CD4-positive, alpha-beta memory T cell (primary cell): ENCODE data around the gene RBKS. TPM values are rescaled to one million over a fixed set of nuclear protein-coding genes. Genes with fewer than 3 reads are reported as not detected.

Experiments used
- CTCF ChIA-PET: fragments of 350-600 bp; sonication (Branson Sonifier 250); formaldehyde crosslinking; loops from one replicate; lab custom pipeline; 2021; ENCODE audit warnings: inconsistent platforms; ENCODE audit not compliant: partially characterized antibody; lab: Charles Lee
- POLR2A ChIA-PET: fragments of 350-600 bp; sonication (Branson Sonifier 250); formaldehyde crosslinking; loops from one replicate; lab custom pipeline; 2021; ENCODE audit not compliant: partially characterized antibody; lab: Charles Lee
- DNase-seq, 5 donors: peaks; one replicate each; pipeline versions ENCODE4 v3.0.0 to v3.0.0-alpha.2; 2020 to 2022; ENCODE audit warnings: mixed read lengths in 1 of 5
- H3K27ac ChIP-seq: one replicate; pipeline ENCODE4 v1.7.0; 2013; ENCODE audit warnings: low read depth, low read length
- H3K27me3 ChIP-seq: 2 replicates; pipeline ENCODE4 v1.7.0; 2013; ENCODE audit warnings: mild to moderate bottlenecking, low read length, moderate library complexity; ENCODE audit not compliant: insufficient read depth
- H3K36me3 ChIP-seq: 2 replicates; pipeline ENCODE4 v1.7.0; 2013; ENCODE audit warnings: mild to moderate bottlenecking, low read length, moderate library complexity; ENCODE audit not compliant: insufficient read depth
- H3K4me1 ChIP-seq: 2 replicates; pipeline ENCODE4 v1.7.0; 2013; ENCODE audit warnings: mild to moderate bottlenecking, low read length, moderate library complexity; ENCODE audit not compliant: insufficient read depth
- H3K4me3 ChIP-seq, 2 donors: one replicate each; pipeline ENCODE4 v1.7.0; 2013; ENCODE audit warnings: low read length in 2 of 2, mild to moderate bottlenecking in 1 of 2
- H3K9me3 ChIP-seq, 2 donors: one replicate each; pipeline ENCODE4 v1.7.0; 2013; ENCODE audit warnings: low read length in 2 of 2, control low read depth in 1 of 2; ENCODE audit not compliant: control insufficient read depth in 1 of 2
- H3K27ac Mint-ChIP-seq, 7 donors: one replicate each; pipeline ENCODE4 v1.8.0; 2020 to 2021; ENCODE audit warnings: mixed read lengths in 7 of 7, mild to moderate bottlenecking in 6 of 7, inconsistent platforms in 3 of 7, moderate library complexity in 3 of 7
- H3K27me3 Mint-ChIP-seq, 2 donors: one replicate each; pipeline ENCODE4 v1.8.0; 2020 to 2021; ENCODE audit warnings: mixed read lengths in 2 of 2
- H3K36me3 Mint-ChIP-seq, 2 donors: one replicate each; pipeline ENCODE4 v1.8.0; 2020 to 2021; ENCODE audit warnings: mixed read lengths in 2 of 2, inconsistent platforms in 1 of 2, mild to moderate bottlenecking in 1 of 2
- H3K4me1 Mint-ChIP-seq, 4 donors: one replicate each; pipeline ENCODE4 v1.8.0; 2020 to 2021; ENCODE audit warnings: mixed read lengths in 4 of 4, mild to moderate bottlenecking in 1 of 4
- H3K4me3 Mint-ChIP-seq, 8 donors: one replicate each; pipeline ENCODE4 v1.8.0; 2020 to 2021; ENCODE audit warnings: mixed read lengths in 8 of 8, mild to moderate bottlenecking in 7 of 8, moderate library complexity in 6 of 8, inconsistent platforms in 3 of 8
- H3K9me3 Mint-ChIP-seq, 8 donors: one replicate each; pipeline ENCODE4 v1.8.0; 2020 to 2021; ENCODE audit warnings: mixed read lengths in 8 of 8, mild to moderate bottlenecking in 5 of 8, inconsistent platforms in 3 of 8, moderate library complexity in 1 of 8
- intact Hi-C: fragments of 100-400 bp; cut with micrococcal nuclease; formaldehyde crosslinking; loops from one replicate; pipeline ENCODE4 v1.15.1; 2023
- polyA plus RNA-seq, 2 donors: library from polyadenylated mRNA; unstranded; fragments of 300-500 nt; fragmentation: Illumina TruSeq; gene quantifications; one replicate each; pipeline ENCODE4 v1.2.3, GENCODE V29; 2021
- total RNA-seq, 2 experiments: library from RNA; stranded (reverse); gene quantifications; one replicate each; pipeline ENCODE4 v1.2.3, GENCODE V29; 2021

The RBKS gene
- total and polyA plus RNA-seq, 4 experiments from 2014 or later = 1.2 to 5.9 (median 2.1) TPM

DNA sequence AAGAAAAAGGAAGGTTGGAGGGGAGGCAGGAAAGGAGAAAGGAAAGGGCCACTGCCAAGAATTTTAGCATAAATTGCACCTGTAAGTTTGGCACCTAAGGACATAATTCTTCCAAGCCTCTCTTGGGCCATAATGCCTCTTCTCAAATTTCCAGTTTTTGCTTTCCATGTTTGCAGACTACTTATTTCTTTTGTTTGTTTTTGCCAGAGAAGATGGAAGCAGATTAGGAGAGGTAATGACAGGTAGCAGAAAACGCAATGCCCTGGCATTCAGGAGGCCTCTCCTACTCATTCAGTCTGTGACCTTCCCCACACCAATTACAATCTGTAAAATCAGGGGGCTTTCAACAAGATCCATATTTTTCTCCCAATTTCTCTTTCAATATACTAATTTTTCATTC is 61.9 kb downstream of the RBKS start:
- Histone ChIP-seq H3K36me3 (no peaks in the 10 kb centered on the region), H3K4me3 (no peak overlapping the region), H3K4me1 (no peaks in the 10 kb centered on the region), H3K27me3 (no peaks in the 10 kb centered on the region), H3K27ac (no peak overlapping the region), H3K9me3 (peaks cover 0 to 4% of the 10 kb centered on the region in 2 donors)
- Mint-ChIP-seq H3K27me3 (peaks cover 0 to 1% of the 10 kb centered on the region in 2 donors), H3K4me1 (no peaks in the 10 kb centered on the region), H3K27ac (no peak overlapping the region), H3K4me3 (no peak overlapping the region), H3K36me3 (peaks cover 14 to 42% of the 10 kb centered on the region in 2 donors), H3K9me3 (peaks cover 4 to 14% (median 12%) of the 10 kb centered on the region in 8 donors)
- intact Hi-C loops = no loop called here
- CTCF ChIA-PET = no interaction called here
- DNase-seq = no peak
- POLR2A ChIA-PET = no interaction called here

DNA sequence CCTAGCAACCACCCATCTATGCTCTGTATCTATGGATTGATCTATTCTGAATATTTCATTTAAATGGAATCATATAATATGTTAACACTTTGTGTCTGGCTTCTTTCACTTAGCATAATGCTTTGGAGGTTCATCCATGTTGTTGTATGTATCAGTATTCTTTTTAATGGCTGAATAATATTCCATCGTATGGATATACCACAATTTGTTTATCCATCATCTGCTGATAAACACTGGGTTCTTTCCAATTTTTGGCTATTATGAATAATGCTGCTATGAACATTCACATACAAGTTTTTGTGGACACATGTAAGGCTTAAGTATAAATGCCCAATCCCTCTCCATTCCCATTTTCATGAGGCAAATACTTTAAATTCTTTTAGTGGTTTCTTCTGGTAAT is 65.8 kb downstream of the RBKS start:
- H3K9me3 Mint-ChIP-seq = peaks cover 4 to 17% (median 8%) of the 10 kb centered on the region in 8 donors
- peaks cover 0 to 4% of the 10 kb centered on the region in 2 donors for H3K9me3 ChIP-seq
- no peaks in the 10 kb centered on the region for H3K4me1 ChIP-seq
- no peak overlapping the region for H3K4me3 Mint-ChIP-seq
- no peak overlapping the region for H3K27ac ChIP-seq
- peaks cover 4 to 15% of the 10 kb centered on the region in 2 donors for H3K36me3 Mint-ChIP-seq
- H3K27me3 Mint-ChIP-seq = no peaks in the 10 kb centered on the region
- H3K27ac Mint-ChIP-seq = no peak overlapping the region
- CTCF ChIA-PET = no interaction called here
- POLR2A ChIA-PET = no interaction called here
- no peaks in the 10 kb centered on the region for H3K36me3 ChIP-seq
- intact Hi-C loops = no loop called here
- no peaks in the 10 kb centered on the region for H3K27me3 ChIP-seq
- no peak for DNase-seq
- H3K4me1 Mint-ChIP-seq = no peaks in the 10 kb centered on the region
- H3K4me3 ChIP-seq = no peak overlapping the region

DNA sequence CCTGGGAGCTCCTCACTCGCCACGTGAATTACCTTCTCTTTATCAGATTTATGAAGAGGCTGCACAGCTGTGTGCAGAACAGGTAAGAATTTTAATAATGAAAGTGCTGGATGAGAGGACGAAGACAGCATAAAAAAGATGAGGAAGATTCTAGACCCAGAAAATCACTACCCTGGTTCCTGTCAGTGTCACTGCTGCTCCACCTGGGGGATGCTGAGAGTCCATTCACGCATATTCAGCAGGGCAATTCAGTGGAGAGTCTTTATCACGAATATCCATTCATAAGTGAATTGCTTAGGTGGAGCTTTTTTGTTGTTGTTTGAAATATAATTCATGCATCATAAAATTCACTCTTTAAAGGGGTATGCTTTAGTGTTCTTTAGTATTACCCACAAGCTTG is 66.6 kb downstream of the RBKS start:
- POLR2A ChIA-PET = no interaction called here
- no peaks in the 10 kb centered on the region for H3K4me1 Mint-ChIP-seq

DNA sequence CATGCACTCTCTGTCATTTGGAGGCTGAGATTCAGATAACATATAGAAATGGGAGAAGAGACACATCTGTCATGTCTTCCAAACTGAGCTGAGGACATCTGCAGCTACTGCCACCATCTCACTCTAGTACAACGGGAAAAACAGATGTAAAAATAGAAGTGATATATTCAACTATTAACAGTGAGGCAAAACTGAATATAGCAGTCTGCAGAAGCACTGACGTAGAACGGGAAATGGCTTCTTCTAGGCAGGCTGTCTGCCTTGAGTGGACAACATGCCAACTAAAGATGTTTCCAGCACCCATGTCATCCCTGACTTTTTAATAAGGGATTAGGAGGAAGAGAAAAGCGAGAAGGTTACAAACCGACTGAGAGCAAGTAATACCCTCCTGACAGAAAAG is 67.1 kb downstream of the RBKS start:
- Histone ChIP-seq H3K4me3 (no peak overlapping the region), H3K27me3 (no peaks in the 10 kb centered on the region), H3K27ac (no peak overlapping the region), H3K36me3 (no peaks in the 10 kb centered on the region), H3K9me3 (peaks cover 0 to 4% of the 10 kb centered on the region in 2 donors), H3K4me1 (no peaks in the 10 kb centered on the region)
- no peak overlapping the region for H3K27ac Mint-ChIP-seq
- no peak overlapping the region for H3K4me3 Mint-ChIP-seq
- ChIA-PET CTCF (interaction anchor here (0.6 kb wide), 1 partner anchor 10 kb away, joined by 3 read pairs; no protein-coding TSS in a partner anchor), POLR2A (no interaction called here)
- H3K27me3 Mint-ChIP-seq = no peaks in the 10 kb centered on the region
- H3K36me3 Mint-ChIP-seq = peaks cover 6 to 21% of the 10 kb centered on the region in 2 donors
- no peak for DNase-seq
- intact Hi-C loops = no loop called here
- H3K4me1 Mint-ChIP-seq = no peaks in the 10 kb centered on the region
- peaks cover 4 to 17% (median 8%) of the 10 kb centered on the region in 8 donors for H3K9me3 Mint-ChIP-seq

More for the DNA sequence above, 66.6 kb downstream of the RBKS start:
- Mint-ChIP-seq H3K27ac (no peak overlapping the region), H3K27me3 (no peaks in the 10 kb centered on the region), H3K36me3 (peaks cover 4 to 17% of the 10 kb centered on the region in 2 donors), H3K4me3 (no peak overlapping the region), H3K9me3 (peaks cover 4 to 17% (median 8%) of the 10 kb centered on the region in 8 donors)
- peaks cover 0 to 4% of the 10 kb centered on the region in 2 donors for H3K9me3 ChIP-seq
- intact Hi-C loops = no loop called here
- DNase-seq = no peak
- CTCF ChIA-PET = interaction anchor here (0.6 kb wide), 1 partner anchor 10 kb away, joined by 3 read pairs; no protein-coding TSS in a partner anchor
- H3K36me3 ChIP-seq = no peaks in the 10 kb centered on the region
- no peak overlapping the region for H3K4me3 ChIP-seq
- no peaks in the 10 kb centered on the region for H3K27me3 ChIP-seq
- no peak overlapping the region for H3K27ac ChIP-seq
- no peaks in the 10 kb centered on the region for H3K4me1 ChIP-seq

DNA sequence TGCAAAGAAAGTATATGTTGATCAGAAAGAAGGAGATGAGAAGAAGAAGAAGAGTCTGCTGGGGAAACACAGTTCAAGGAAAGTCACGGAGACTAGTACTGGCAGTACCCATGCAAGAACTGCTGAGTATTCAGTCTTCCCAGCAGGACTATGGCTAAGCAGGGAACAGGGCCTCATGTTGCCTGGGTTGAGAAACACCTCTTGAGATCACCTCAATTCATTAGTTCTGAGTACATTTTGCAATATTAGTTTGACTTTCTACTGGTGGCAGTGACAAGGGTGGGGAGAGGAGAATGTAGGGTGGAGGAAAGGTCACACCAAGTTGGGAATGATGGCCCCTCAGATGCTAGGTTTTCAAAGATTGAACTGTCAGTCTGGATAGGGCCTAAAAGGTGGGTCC is 68.1 kb downstream of the RBKS start:
- no peak for DNase-seq
- Histone ChIP-seq H3K27me3 (no peaks in the 10 kb centered on the region), H3K36me3 (no peaks in the 10 kb centered on the region), H3K27ac (no peak overlapping the region), H3K9me3 (peaks cover 0 to 4% of the 10 kb centered on the region in 2 donors), H3K4me3 (no peak overlapping the region), H3K4me1 (no peaks in the 10 kb centered on the region)
- Mint-ChIP-seq H3K36me3 (peaks cover 6 to 27% of the 10 kb centered on the region in 2 donors), H3K4me1 (no peaks in the 10 kb centered on the region), H3K27me3 (no peaks in the 10 kb centered on the region), H3K9me3 (peaks cover 4 to 17% (median 8%) of the 10 kb centered on the region in 8 donors), H3K4me3 (no peak overlapping the region), H3K27ac (no peak overlapping the region)
- POLR2A ChIA-PET = no interaction called here
- intact Hi-C loops = no loop called here
- CTCF ChIA-PET = no interaction called here

DNA sequence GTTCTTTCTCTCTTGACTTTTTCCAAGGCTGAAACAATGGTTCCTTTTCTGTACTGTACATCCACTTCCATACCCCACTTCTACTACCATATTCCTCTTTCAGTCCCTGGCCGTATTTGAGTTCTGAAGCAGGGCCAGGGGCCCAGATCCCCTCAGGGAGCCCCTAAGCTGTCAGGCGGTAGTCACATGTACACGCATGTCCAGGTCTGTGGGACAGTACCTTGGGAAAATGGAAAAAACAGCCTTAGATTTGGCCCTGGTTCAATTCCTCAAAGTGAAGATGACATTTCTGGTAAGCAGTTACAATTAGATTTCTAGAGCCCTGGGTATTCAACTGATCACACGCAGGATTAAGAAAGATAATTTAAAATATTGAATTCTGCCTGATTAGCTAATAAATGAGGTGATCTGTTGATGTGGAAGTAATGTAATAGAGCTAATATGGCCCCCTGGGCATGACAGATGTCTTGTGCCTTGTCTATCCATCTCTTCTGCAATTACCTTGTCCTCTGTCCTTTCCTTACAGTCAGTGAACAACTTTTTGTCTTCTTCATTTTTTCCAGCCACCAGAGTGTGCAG is 74.2 kb downstream of the RBKS start:
- Mint-ChIP-seq H3K4me1 (peaks cover 0 to 2% (median 0%) of the 10 kb centered on the region in 4 donors), H3K27ac (no peak overlapping the region), H3K36me3 (peaks cover 2 to 12% of the 10 kb centered on the region in 2 donors), H3K4me3 (no peak overlapping the region), H3K27me3 (peaks cover 0 to 2% of the 10 kb centered on the region in 2 donors), H3K9me3 (no peaks in the 10 kb centered on the region)
- H3K36me3 ChIP-seq = no peaks in the 10 kb centered on the region
- no peak for DNase-seq
- H3K4me3 ChIP-seq = no peak overlapping the region
- H3K4me1 ChIP-seq = no peaks in the 10 kb centered on the region
- ChIA-PET CTCF (no interaction called here), POLR2A (no interaction called here)
- H3K9me3 ChIP-seq = no peaks in the 10 kb centered on the region
- intact Hi-C loops = no loop called here
- H3K27ac ChIP-seq = no peak overlapping the region
- no peaks in the 10 kb centered on the region for H3K27me3 ChIP-seq

DNA sequence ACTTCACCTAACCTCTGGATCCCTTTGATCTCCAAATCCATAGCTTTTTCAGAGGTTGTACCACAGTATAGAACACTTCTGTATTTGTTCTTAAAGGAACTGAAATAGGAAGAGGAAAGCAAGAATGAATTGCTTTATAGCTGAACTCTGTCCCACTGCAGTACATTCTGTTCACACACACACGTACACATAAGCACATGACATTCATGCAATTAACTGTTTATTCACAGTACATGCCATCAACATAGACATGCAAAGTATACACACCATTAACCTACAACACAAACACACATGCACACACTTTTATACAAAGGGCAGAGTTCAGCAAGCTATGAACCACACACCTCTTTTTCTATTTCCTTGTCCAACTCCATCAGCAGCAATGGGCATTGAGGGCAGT is 75.4 kb downstream of the RBKS start:
- DNase-seq = no peak
- CTCF ChIA-PET = no interaction called here
- H3K27me3 ChIP-seq = no peaks in the 10 kb centered on the region
- no peaks in the 10 kb centered on the region for H3K4me1 ChIP-seq
- H3K4me3 ChIP-seq = no peak overlapping the region
- H3K36me3 Mint-ChIP-seq = peaks cover 2 to 12% of the 10 kb centered on the region in 2 donors
- no peak overlapping the region for H3K27ac ChIP-seq
- H3K4me1 Mint-ChIP-seq = peaks cover 0 to 2% (median 0%) of the 10 kb centered on the region in 4 donors
- POLR2A ChIA-PET = no interaction called here
- no peak overlapping the region for H3K4me3 Mint-ChIP-seq
- no peak overlapping the region for H3K27ac Mint-ChIP-seq
- no peaks in the 10 kb centered on the region for H3K9me3 ChIP-seq
- H3K27me3 Mint-ChIP-seq = peaks cover 0 to 2% of the 10 kb centered on the region in 2 donors
- H3K9me3 Mint-ChIP-seq = no peaks in the 10 kb centered on the region
- intact Hi-C loops = no loop called here
- no peaks in the 10 kb centered on the region for H3K36me3 ChIP-seq
